ENCODE data around the gene FSCN2. TPM values are rescaled to one million over a fixed set of nuclear protein-coding genes. Genes with fewer than 3 reads are reported as not detected.
A peak's percentile ranks its signal among the peaks of the same experiment; 100 is the strongest.

FSCN2 gene
- total RNA-seq, 1 experiment from 2014 or later = 0.31 TPM

- ChIA-PET CTCF (interaction anchor here (0.6 to 4.1 kb wide), 7 partner anchors 9 to 1203 kb away, joined by 3 to 22 read pairs (median 8); no protein-coding TSS in a partner anchor), POLR2A (interaction anchor here (1.0 to 3.4 kb wide), 3 partner anchors 9 to 69 kb away, joined by 4 to 38 read pairs (median 20); no protein-coding TSS in a partner anchor)
- Mint-ChIP-seq H3K27me3 (ENCODE audit: low read depth) (peaks cover 14% of the 10 kb centered on the region), H3K9me3 (peaks cover 4% of the 10 kb centered on the region; the same call in 1 of the 2 replicates), H3K36me3 (peaks cover 38% of the 10 kb centered on the region), H3K4me3 (peak overlapping the region; percentile 99), H3K27ac (peak overlapping the region; percentile 91), H3K4me1 (peaks cover 28% of the 10 kb centered on the region)
- DNase-seq (ENCODE audit: low spot score) (no peak), ATAC-seq (peak; percentile 3)
- TF ChIP-seq ZNF512 (CRISPR knock-in tag; IDR thresholded peaks at IDR 0.05; ENCODE audit: borderline replicate concordance) = no peak
- TF ChIP-seq ZNF425 (CRISPR knock-in tag; conservative IDR thresholded peaks at IDR 0.05) = peak; percentile 69; the same call in 1 of the 2 replicates
- peak; percentile 75; the same call in 1 of the 2 replicates for TF ChIP-seq AR (CRISPR knock-in tag; IDR thresholded peaks at IDR 0.05)
- no peak for TF ChIP-seq PRDM15 (CRISPR knock-in tag; IDR thresholded peaks at IDR 0.05)
- TF ChIP-seq ZNF532 (CRISPR knock-in tag; IDR thresholded peaks at IDR 0.05; ENCODE audit: borderline replicate concordance) = peak; percentile 81; the same call in 1 of the 2 replicates
- no peak for TF ChIP-seq CTCF (IDR thresholded peaks at IDR 0.05)
- TF ChIP-seq NR1H2 (CRISPR knock-in tag; IDR thresholded peaks at IDR 0.05) = no peak
- no peak for TF ChIP-seq JUN (CRISPR knock-in tag; IDR thresholded peaks at IDR 0.05)
- peak; percentile 27 for TF ChIP-seq ZNF671 (CRISPR knock-in tag; IDR thresholded peaks at IDR 0.05)
- TF ChIP-seq NFATC4 (CRISPR knock-in tag; IDR thresholded peaks at IDR 0.05) = peak; percentile 72; the same call in 1 of the 2 replicates
- no peak for TF ChIP-seq MAX (CRISPR knock-in tag; IDR thresholded peaks at IDR 0.05)
- TF ChIP-seq E2F4 (CRISPR knock-in tag; IDR thresholded peaks at IDR 0.05; ENCODE audit: borderline replicate concordance, low read depth) = no peak
- TF ChIP-seq ZSCAN18 (CRISPR knock-in tag; IDR thresholded peaks at IDR 0.05) = no peak
- TF ChIP-seq FOXP1 (CRISPR knock-in tag; IDR thresholded peaks at IDR 0.05; ENCODE audit: borderline replicate concordance) = no peak
Measured at GRCh38 chr17:81509207-81509971, 18.8 kb upstream of the FSCN2 start.
